Epidermal melanocyte (primary cell): ENCODE data around the gene IL1RL2.

Experiments used
- DNase-seq: peaks from one replicate; pipeline ENCODE4 v3.0.0; 2011; ENCODE audit warnings: low spot score; ENCODE audit not compliant: insufficient read length

IL1RL2 gene

DNA sequence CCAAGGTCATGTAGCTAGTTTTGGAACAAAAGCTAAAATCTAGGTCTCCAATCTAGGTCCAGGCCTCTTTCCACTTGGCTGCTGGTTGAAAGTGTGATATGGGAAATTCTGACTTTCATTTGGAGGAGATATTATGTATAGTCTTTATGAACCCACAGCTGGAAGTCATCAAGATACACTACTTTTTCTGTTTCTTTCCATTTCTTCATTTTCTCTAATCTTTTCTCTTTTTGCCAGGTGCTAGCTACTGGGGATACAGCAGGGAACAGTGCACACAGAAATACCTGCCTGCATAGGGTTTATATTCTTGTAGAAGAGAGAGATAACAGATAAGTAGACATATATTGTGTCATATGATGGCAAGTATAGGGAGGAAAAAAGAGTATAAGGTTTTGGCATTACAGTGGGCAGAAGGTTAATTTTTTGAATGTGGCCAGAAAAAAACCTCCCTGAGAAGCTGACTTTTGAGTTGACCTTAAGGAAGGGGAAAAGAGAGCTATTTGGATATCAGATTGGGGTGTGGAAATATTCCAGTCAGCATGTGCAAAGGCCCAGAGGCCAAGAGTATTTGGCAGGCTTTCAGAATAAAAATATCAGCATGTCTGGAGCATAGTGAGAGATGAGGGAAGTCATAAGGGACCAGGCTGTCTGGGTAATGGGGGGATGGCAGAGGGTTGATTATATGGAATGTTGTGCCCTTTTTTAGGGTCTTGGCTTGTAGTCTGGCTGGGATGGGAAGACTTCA, 28.6 kb upstream of the IL1RL2 start:
- DNase-seq = no peak

DNA sequence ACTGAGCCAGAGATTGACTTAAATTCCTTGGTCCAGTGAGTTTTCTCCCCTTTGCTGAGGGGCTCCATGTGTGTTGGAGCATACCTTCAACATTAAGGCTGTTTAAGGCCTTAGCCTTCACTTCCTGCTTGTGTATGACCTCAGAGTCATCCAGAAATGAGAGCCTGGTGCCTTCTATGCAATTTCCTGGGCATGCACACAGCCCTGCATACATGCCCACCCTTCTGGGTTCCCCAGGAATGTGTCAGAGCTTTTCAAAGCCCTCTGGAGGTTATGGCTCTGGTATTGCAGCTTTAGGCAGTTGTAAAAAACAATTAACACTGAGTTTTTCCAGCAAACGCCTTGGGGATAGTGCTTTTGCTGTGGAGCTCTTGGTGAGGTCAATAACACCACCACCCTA, 27.5 kb upstream of the IL1RL2 start:
- no peak for DNase-seq

DNA sequence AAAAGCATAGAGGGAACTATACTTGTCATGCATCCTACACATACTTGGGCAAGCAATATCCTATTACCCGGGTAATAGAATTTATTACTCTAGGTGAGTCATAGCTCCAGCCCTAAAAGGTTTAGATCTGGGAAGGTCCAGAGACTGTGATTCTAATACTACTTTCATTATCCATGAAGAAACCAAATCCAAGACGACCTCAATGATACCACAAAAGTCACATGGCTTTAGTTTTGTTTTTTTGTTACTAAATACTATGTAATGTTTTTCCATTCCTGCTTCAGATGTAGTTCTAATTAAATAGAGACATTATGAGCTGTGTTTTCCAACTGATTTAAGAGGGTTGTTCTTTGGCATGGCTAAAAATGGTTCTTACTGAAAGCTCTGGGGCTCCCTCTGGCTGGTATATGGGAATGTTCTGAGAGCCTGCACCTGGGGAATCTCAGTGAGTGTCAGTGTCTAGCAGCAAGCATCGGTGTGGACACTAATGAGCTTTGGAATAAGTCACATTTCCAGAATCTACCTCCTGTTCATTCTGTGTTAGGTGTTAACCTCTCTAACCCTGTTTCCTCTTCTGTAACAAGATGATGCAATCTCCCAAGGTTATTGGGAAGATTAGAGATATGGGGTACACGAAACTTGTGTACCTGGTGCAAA, 20.5 kb upstream of the IL1RL2 start:
- no peak for DNase-seq

- no peak for DNase-seq
Measured at GRCh38 chr2:102168026-102168771, 18.6 kb upstream of the IL1RL2 start.

GRCh38 chr2:102171946-102172345, 14.9 kb upstream of the IL1RL2 start:
- no peak for DNase-seq

DNA sequence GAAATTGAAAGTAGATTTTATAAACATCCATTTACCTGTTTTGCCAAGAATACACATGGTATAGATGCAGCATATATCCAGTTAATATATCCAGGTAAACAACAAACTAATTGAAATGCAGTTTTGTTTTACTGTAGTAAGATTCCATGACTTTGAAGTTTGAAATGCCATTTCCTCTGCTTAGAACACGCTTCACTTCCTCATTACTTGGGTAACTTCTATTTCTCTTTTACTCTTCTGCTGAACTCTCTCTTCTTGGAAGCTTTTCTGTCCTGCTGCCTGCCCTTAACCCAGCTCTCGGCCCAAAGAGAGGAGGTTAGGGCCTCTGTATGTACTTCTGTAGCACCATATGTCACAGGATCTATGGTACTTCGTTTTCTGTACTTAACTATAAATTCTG, 14.1 kb upstream of the IL1RL2 start:
- no peak for DNase-seq

GRCh38 chr2:102176172-102176571, 10.7 kb upstream of the IL1RL2 start:
- no peak for DNase-seq

DNA sequence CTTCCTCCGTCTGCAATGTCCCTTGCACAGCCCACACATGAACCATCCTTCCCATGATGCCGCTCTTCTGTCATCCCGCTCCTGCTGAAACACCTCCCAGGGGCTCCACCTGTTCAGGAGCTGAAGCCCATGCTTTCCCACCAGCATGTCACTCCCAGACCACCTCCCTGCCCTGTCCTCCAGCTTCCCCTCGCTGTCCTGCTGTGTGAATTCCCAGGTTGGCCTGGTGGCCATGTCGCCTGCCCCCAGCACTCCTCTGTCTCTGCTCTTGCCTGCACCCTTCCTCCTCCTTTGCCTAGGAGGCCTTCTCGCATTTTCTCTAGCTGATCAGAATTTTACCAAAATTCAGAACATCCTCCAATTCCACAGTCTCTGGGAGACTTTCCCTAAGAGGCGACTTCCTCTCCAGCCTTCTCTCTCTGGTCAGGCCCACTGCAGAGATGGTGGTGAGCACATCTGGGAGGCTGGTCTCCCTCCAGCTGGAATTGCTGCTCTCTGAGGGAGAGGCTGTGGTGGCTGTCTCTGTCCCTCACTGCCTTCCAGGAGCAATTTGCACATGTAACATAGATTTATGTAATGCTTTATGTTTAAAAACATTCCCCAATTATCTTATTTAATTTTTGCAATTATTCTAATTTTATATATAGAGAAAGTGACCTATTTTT, 8.9 kb upstream of the IL1RL2 start:
- DNase-seq = no peak

- DNase-seq = no peak
Measured at GRCh38 chr2:102179061-102179460, 7.8 kb upstream of the IL1RL2 start.

- no peak for DNase-seq
Measured at GRCh38 chr2:102179788-102180686, 6.8 kb upstream of the IL1RL2 start.

DNA sequence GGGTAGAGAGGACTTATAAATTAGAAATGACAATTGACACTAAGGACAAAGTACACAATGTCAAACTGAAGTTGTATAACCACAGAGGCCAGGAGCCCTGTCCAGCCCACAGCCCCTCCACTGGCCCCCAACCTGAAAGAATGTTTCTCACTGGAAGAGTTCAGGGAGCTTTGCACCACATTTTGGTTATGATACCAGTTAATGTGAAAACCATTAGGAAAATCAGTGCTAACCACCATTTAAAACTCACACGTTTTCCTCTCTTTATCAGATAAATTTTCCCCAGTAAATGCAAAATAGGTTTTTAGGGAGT, 6.2 kb upstream of the IL1RL2 start:
- no peak for DNase-seq

- DNase-seq = no peak
Measured at GRCh38 chr2:102181376-102181775, 5.4 kb upstream of the IL1RL2 start.

DNA sequence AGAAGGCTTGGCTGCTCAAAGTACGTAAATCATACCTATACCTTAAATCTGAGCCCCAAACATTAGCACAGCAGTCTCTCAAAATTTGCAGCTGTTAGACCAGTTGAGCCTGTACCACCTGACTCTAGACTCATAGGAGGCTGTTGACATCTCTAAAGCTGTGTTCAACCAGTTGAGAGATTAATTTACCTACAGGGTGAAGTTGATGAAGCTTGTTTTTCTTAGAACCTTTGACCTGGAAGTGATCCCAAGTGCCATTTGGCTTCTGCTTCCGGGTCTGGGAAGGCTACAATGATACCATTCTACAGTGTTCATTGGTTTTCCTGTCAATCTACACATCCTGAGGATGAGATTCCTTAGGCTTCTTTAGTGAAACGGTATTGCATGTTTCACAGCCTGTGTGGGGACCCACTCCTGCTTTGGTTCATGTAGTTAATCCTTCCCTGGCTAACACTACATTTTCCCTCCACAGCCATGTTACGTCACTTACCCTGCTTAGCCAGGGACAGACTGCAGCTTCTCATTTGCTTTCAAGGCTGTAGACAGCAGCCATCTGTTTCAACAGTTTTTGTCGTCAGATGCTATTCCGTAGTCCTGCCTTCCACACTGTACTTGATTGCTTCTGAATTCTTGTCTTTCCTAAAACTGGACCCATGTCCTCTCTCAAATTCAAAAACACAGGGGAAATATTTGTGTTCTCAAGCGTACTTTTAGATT, 4.7 kb upstream of the IL1RL2 start:
- DNase-seq = no peak

- no peak for DNase-seq
Measured at GRCh38 chr2:102184018-102184417, 2.8 kb upstream of the IL1RL2 start.

DNA sequence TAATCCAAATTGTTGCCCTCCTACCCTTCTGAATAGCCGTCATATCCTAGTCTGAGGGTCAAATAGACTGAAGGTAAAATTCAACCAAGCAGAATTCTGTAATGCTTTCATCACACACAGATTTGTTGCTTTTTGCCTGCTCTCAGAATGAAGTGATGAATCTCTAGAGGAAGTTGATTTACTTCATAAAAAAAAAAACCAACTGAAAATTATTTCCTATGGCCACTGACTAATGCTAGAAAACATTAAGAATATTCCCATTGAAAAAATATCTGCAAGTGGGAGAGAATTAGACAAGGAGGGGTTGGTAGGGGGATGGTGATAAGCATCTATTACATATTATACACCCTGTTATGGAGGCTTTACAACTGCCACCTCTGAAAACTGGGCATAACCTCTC, 2.3 kb upstream of the IL1RL2 start:
- DNase-seq = no peak

GRCh38 chr2:102185347-102185746, 1.5 kb upstream of the IL1RL2 start:
- DNase-seq = no peak

GRCh38 chr2:102187496-102188150, 800 bp downstream of the IL1RL2 start:
- no peak for DNase-seq

DNA sequence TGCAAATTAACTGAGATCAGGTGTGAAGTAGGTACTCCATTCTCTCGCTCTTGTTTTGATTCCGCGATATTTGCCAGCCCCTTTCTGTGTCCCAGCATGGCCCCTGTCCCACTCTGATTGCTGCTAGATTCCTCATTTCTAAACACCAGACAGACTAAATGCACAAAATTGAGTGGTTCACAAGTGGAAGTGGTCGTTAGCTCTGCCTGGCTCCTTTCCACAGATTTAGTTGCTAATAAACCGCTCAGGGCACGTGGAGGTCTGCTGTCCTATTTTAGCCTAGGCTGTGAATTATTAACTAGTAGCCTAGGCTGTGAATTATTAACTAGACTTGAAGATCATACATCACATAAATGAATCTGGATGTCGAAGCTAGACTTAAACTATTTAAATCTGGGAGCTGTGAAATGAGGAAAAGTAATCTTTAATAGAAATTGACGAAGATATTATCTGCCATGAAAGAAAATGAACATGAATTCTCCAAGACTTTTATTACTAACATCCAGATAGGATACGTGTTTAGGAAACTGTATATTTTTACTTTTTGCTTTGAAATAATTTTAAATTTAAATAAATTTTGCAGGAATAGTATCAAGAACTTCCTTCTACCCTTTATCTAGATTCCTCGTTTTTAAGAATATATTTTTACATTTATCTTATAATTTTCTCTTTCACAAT, 3.7 kb downstream of the IL1RL2 start:
- DNase-seq = no peak

GRCh38 chr2:102191501-102191900, 4.7 kb downstream of the IL1RL2 start:
- no peak for DNase-seq
